ENCODE data around the gene PYROXD2. TPM values are rescaled to one million over a fixed set of nuclear protein-coding genes. Genes with fewer than 3 reads are reported as not detected.
A peak's percentile ranks its signal among the peaks of the same experiment; 100 is the strongest.

Gene PYROXD2
- polyA plus RNA-seq (2013, experiment 1 of 4), result 17.9 TPM
- polyA plus RNA-seq (2013, experiment 2 of 4), result 16.2 TPM
- 15.5 TPM for polyA plus RNA-seq (2013, experiment 3 of 4)
- 19.1 TPM for polyA plus RNA-seq (2013, experiment 4 of 4)

GRCh38 chr10:98414932-98415730, at the start of gene PYROXD2:
Gene PYROXD2 (minus strand): TSS chr10:98415182. CDS start chr10:98415135, 47 bp downstream.
- H3K4me3 ChIP-seq (ENCODE audit: insufficient read depth, low read depth, low read length), result peak within 1 kb of the TSS; percentile 59
- H3K36me3 ChIP-seq (ENCODE audit: control insufficient read depth, insufficient read depth, low read length), result peaks cover 2% of the 10 kb centered on the region
- H3K27ac ChIP-seq (ENCODE audit: insufficient read depth, low read depth, low read length, poor library complexity, severe bottlenecking), result peak within 1 kb of the TSS; percentile 73
- peaks cover 11% of the 10 kb centered on the region for H3K4me1 ChIP-seq (ENCODE audit: control insufficient read depth, insufficient read depth, low read length)
- no peaks in the 10 kb centered on the region for H3K9me3 ChIP-seq (ENCODE audit: control insufficient read depth, low read length)
- no peaks in the 10 kb centered on the region for H3K27me3 ChIP-seq (ENCODE audit: control insufficient read depth, insufficient read depth, low read length, poor library complexity, severe bottlenecking)
- WGBS, 2 experiments, result 37 to 38% methylated on average over 25 of the region's 25 CpGs

GRCh38 chr10:98463976-98464754, 49.2 kb upstream of the PYROXD2 start:
- no peak overlapping the region for H3K4me3 ChIP-seq (ENCODE audit: insufficient read depth, low read depth, low read length)
- H3K27me3 ChIP-seq (ENCODE audit: control insufficient read depth, insufficient read depth, low read length, poor library complexity, severe bottlenecking), result peaks cover 14% of the 10 kb centered on the region
- WGBS, 2 experiments, result 94 to 95% methylated on average over 7 of the region's 8 CpGs
- no peaks in the 10 kb centered on the region for H3K36me3 ChIP-seq (ENCODE audit: control insufficient read depth, insufficient read depth, low read length)
- H3K9me3 ChIP-seq (ENCODE audit: control insufficient read depth, low read length), result no peaks in the 10 kb centered on the region
- H3K27ac ChIP-seq (ENCODE audit: insufficient read depth, low read depth, low read length, poor library complexity, severe bottlenecking), result no peak overlapping the region
- peaks cover 9% of the 10 kb centered on the region for H3K4me1 ChIP-seq (ENCODE audit: control insufficient read depth, insufficient read depth, low read length)

GRCh38 chr10:98463016-98463415, 48.0 kb upstream of the PYROXD2 start:
- no peaks in the 10 kb centered on the region for H3K9me3 ChIP-seq (ENCODE audit: control insufficient read depth, low read length)
- peaks cover 4% of the 10 kb centered on the region for H3K27me3 ChIP-seq (ENCODE audit: control insufficient read depth, insufficient read depth, low read length, poor library complexity, severe bottlenecking)
- H3K4me3 ChIP-seq (ENCODE audit: insufficient read depth, low read depth, low read length), result no peak overlapping the region
- no peaks in the 10 kb centered on the region for H3K36me3 ChIP-seq (ENCODE audit: control insufficient read depth, insufficient read depth, low read length)
- H3K27ac ChIP-seq (ENCODE audit: insufficient read depth, low read depth, low read length, poor library complexity, severe bottlenecking), result no peak overlapping the region
- WGBS, 2 experiments, result 94 to 98% methylated on average over 4 to 6 of the region's 6 CpGs
- H3K4me1 ChIP-seq (ENCODE audit: control insufficient read depth, insufficient read depth, low read length), result peaks cover 11% of the 10 kb centered on the region

- Histone ChIP-seq H3K4me1 (ENCODE audit: control insufficient read depth, insufficient read depth, low read length) (peaks cover 15% of the 10 kb centered on the region), H3K9me3 (ENCODE audit: control insufficient read depth, low read length) (no peaks in the 10 kb centered on the region), H3K27ac (ENCODE audit: insufficient read depth, low read depth, low read length, poor library complexity, severe bottlenecking) (no peak overlapping the region), H3K4me3 (ENCODE audit: insufficient read depth, low read depth, low read length) (no peak overlapping the region), H3K36me3 (ENCODE audit: control insufficient read depth, insufficient read depth, low read length) (no peaks in the 10 kb centered on the region), H3K27me3 (ENCODE audit: control insufficient read depth, insufficient read depth, low read length, poor library complexity, severe bottlenecking) (no peaks in the 10 kb centered on the region)
- WGBS, 2 experiments, result 91 to 95% methylated on average over 3 of the region's 3 CpGs
These were observed 46.5 kb upstream of the PYROXD2 start for GRCh38 chr10:98461500-98461842.

GRCh38 chr10:98460837-98461499, 46.0 kb upstream of the PYROXD2 start:
- peaks cover 20% of the 10 kb centered on the region for H3K4me1 ChIP-seq (ENCODE audit: control insufficient read depth, insufficient read depth, low read length)
- 92 to 94% methylated on average over 3 of the region's 3 CpGs for WGBS, 2 experiments
- H3K36me3 ChIP-seq (ENCODE audit: control insufficient read depth, insufficient read depth, low read length), result no peaks in the 10 kb centered on the region
- no peaks in the 10 kb centered on the region for H3K27me3 ChIP-seq (ENCODE audit: control insufficient read depth, insufficient read depth, low read length, poor library complexity, severe bottlenecking)
- H3K27ac ChIP-seq (ENCODE audit: insufficient read depth, low read depth, low read length, poor library complexity, severe bottlenecking), result no peak overlapping the region
- H3K9me3 ChIP-seq (ENCODE audit: control insufficient read depth, low read length), result no peaks in the 10 kb centered on the region
- H3K4me3 ChIP-seq (ENCODE audit: insufficient read depth, low read depth, low read length), result no peak overlapping the region

- H3K36me3 ChIP-seq (ENCODE audit: control insufficient read depth, insufficient read depth, low read length), result no peaks in the 10 kb centered on the region
- 88 to 92% methylated on average over 14 to 15 of the region's 15 CpGs for WGBS, 2 experiments
- H3K9me3 ChIP-seq (ENCODE audit: control insufficient read depth, low read length), result no peaks in the 10 kb centered on the region
- H3K27me3 ChIP-seq (ENCODE audit: control insufficient read depth, insufficient read depth, low read length, poor library complexity, severe bottlenecking), result no peaks in the 10 kb centered on the region
- H3K4me3 ChIP-seq (ENCODE audit: insufficient read depth, low read depth, low read length), result no peak overlapping the region
- no peak overlapping the region for H3K27ac ChIP-seq (ENCODE audit: insufficient read depth, low read depth, low read length, poor library complexity, severe bottlenecking)
- peaks cover 24% of the 10 kb centered on the region for H3K4me1 ChIP-seq (ENCODE audit: control insufficient read depth, insufficient read depth, low read length)
These were observed 44.1 kb upstream of the PYROXD2 start for GRCh38 chr10:98458809-98459784.

- no peaks in the 10 kb centered on the region for H3K9me3 ChIP-seq (ENCODE audit: control insufficient read depth, low read length)
- H3K36me3 ChIP-seq (ENCODE audit: control insufficient read depth, insufficient read depth, low read length), result no peaks in the 10 kb centered on the region
- no peak overlapping the region for H3K27ac ChIP-seq (ENCODE audit: insufficient read depth, low read depth, low read length, poor library complexity, severe bottlenecking)
- no peaks in the 10 kb centered on the region for H3K27me3 ChIP-seq (ENCODE audit: control insufficient read depth, insufficient read depth, low read length, poor library complexity, severe bottlenecking)
- no peak overlapping the region for H3K4me3 ChIP-seq (ENCODE audit: insufficient read depth, low read depth, low read length)
- peaks cover 24% of the 10 kb centered on the region for H3K4me1 ChIP-seq (ENCODE audit: control insufficient read depth, insufficient read depth, low read length)
- 61% methylated on average over 8 of the region's 8 CpGs for WGBS, 2 experiments
These were observed 42.7 kb upstream of the PYROXD2 start for GRCh38 chr10:98457721-98458120.

GRCh38 chr10:98456686-98457482, 41.9 kb upstream of the PYROXD2 start:
- 67 to 73% methylated on average over 11 to 12 of the region's 12 CpGs for WGBS, 2 experiments
- H3K4me3 ChIP-seq (ENCODE audit: insufficient read depth, low read depth, low read length), result no peak overlapping the region
- H3K27ac ChIP-seq (ENCODE audit: insufficient read depth, low read depth, low read length, poor library complexity, severe bottlenecking), result no peak overlapping the region
- no peaks in the 10 kb centered on the region for H3K36me3 ChIP-seq (ENCODE audit: control insufficient read depth, insufficient read depth, low read length)
- no peaks in the 10 kb centered on the region for H3K27me3 ChIP-seq (ENCODE audit: control insufficient read depth, insufficient read depth, low read length, poor library complexity, severe bottlenecking)
- H3K4me1 ChIP-seq (ENCODE audit: control insufficient read depth, insufficient read depth, low read length), result peaks cover 24% of the 10 kb centered on the region
- H3K9me3 ChIP-seq (ENCODE audit: control insufficient read depth, low read length), result no peaks in the 10 kb centered on the region
